PC-9 (cell line): ENCODE data around the gene BSCL2.

ENCODE experiments used
- EZH2 ChIP-seq: fragments of 200-600 bp; sonication (generic); IDR thresholded peaks from 2 replicates; pipeline ENCODE4 v1.8.0; 2017; ENCODE audit warnings: antibody characterized with exemption, low read depth
- TF ChIP-seq, protein P1 (sequence below): fragments of 200-600 bp; sonication (generic); conservative IDR thresholded peaks from 2 replicates; pipeline ENCODE4 v1.6.1; 2017; ENCODE audit warnings: mixed run types, antibody characterized with exemption, mild to moderate bottlenecking, moderate library complexity

DNA sequence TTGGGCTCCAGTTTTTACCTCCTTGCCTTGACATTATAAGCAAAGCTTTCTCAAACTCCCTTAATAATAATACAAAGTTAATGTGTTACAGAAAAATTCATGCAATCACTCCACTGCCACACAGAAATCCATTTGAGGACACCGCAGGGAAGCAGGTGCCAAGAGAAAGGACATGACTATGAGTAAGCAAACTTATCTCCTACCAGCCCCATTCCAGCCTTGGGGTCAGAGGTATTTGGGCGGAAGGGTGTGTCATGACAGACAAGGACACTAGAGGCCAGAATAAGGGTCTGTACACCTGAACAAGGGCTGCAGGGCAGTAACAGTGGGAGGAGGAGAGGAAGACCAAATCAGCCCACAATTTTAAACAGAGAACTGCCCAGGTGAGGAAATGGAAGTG, 6.1 kb upstream of the BSCL2 start:
- no peak for TF ChIP-seq EZH2
- TF ChIP-seq, protein P1, sequence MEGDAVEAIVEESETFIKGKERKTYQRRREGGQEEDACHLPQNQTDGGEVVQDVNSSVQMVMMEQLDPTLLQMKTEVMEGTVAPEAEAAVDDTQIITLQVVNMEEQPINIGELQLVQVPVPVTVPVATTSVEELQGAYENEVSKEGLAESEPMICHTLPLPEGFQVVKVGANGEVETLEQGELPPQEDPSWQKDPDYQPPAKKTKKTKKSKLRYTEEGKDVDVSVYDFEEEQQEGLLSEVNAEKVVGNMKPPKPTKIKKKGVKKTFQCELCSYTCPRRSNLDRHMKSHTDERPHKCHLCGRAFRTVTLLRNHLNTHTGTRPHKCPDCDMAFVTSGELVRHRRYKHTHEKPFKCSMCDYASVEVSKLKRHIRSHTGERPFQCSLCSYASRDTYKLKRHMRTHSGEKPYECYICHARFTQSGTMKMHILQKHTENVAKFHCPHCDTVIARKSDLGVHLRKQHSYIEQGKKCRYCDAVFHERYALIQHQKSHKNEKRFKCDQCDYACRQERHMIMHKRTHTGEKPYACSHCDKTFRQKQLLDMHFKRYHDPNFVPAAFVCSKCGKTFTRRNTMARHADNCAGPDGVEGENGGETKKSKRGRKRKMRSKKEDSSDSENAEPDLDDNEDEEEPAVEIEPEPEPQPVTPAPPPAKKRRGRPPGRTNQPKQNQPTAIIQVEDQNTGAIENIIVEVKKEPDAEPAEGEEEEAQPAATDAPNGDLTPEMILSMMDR, result no peak
